ENCODE data around the gene SLC35F4.

- TF ChIP-seq CTCF (IDR thresholded peaks at IDR 0.05) = no peak
- TF ChIP-seq POLR2A (IDR thresholded peaks at IDR 0.05) = no peak
- no peak for TF ChIP-seq EP300 (IDR thresholded peaks at IDR 0.05)
- TF ChIP-seq POLR2AphosphoS5 (IDR thresholded peaks at IDR 0.05) = no peak
Observed at GRCh38 chr14:57811998-57812546, 53.8 kb downstream of the SLC35F4 start.

Measured in suprapubic skin (tissue), 4 donors.